ENCODE results near the gene SPOUT1.

Gene SPOUT1

DNA sequence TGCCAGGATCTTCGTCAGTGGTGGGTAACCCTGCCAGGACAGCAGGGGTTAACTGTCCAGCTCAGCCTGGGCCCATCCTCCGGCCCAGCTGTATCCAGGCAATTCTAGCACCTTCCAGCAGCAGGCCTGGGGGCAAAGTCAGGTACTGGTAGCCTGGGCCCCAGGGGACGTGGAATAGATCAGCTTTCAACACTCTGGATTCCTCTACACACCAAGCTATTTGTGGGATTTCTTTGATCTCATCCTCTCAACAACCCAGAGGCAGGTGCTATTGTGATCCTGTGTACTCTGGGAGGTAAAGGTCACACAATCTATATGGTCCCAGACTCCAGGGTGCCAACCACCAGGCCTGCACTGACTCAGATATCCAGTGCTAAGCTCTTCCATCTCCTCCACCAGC is 8.7 kb upstream of the SPOUT1 start:
- no peaks in the 10 kb centered on the region for H3K79me2 ChIP-seq (ENCODE audit: insufficient read depth, low read length)
- H3K4me3 ChIP-seq (ENCODE audit: low read depth in 1 of 2, low read length in 2 of 2), result no peak overlapping the region
- TF ChIP-seq CTCF (IDR thresholded peaks at IDR 0.05; ENCODE audit: borderline replicate concordance, extremely low read depth, low read length, poor library complexity, severe bottlenecking), result no peak
- TF ChIP-seq EZH2 (IDR thresholded peaks at IDR 0.05; ENCODE audit: borderline replicate concordance, low read depth, low read length, severe bottlenecking), result no peak
- peaks cover 14% of the 10 kb centered on the region; the same call in 1 of the 2 replicates for H3K36me3 ChIP-seq (ENCODE audit: insufficient read depth, low read length)
- no peak overlapping the region for H3K27ac ChIP-seq (ENCODE audit: low read length)
- no peak overlapping the region for H2AFZ ChIP-seq (ENCODE audit: low read depth, low read length)
- H4K20me1 ChIP-seq (ENCODE audit: insufficient read depth, low read length), result no peaks in the 10 kb centered on the region
- no peak overlapping the region for H3K4me2 ChIP-seq (ENCODE audit: insufficient read depth, low read length)
- no peaks in the 10 kb centered on the region for H3K4me1 ChIP-seq (ENCODE audit: insufficient read depth, low read length)
- DNase-seq (no peak), ATAC-seq (ENCODE audit: insufficient read depth, low read depth) (no peak)
- no peaks in the 10 kb centered on the region for H3K27me3 ChIP-seq (ENCODE audit: insufficient read depth, low read length, poor library complexity)
- H3K9ac ChIP-seq (ENCODE audit: low read depth, low read length), result no peak overlapping the region
- H3K9me3 ChIP-seq (ENCODE audit: insufficient read depth, low read length, severe bottlenecking), result no peaks in the 10 kb centered on the region

- no peak overlapping the region for H3K9ac ChIP-seq (ENCODE audit: low read depth, low read length)
- H3K27me3 ChIP-seq (ENCODE audit: insufficient read depth, low read length, poor library complexity), result no peaks in the 10 kb centered on the region
- H4K20me1 ChIP-seq (ENCODE audit: insufficient read depth, low read length), result no peaks in the 10 kb centered on the region
- no peak for ATAC-seq (ENCODE audit: insufficient read depth, low read depth)
- no peak overlapping the region for H3K27ac ChIP-seq (ENCODE audit: low read length)
- no peaks in the 10 kb centered on the region for H3K9me3 ChIP-seq (ENCODE audit: insufficient read depth, low read length, severe bottlenecking)
- no peak for DNase-seq
- no peaks in the 10 kb centered on the region for H3K4me1 ChIP-seq (ENCODE audit: insufficient read depth, low read length)
- H3K79me2 ChIP-seq (ENCODE audit: insufficient read depth, low read length), result no peaks in the 10 kb centered on the region
- no peak overlapping the region for H3K4me2 ChIP-seq (ENCODE audit: insufficient read depth, low read length)
- no peak overlapping the region for H3K4me3 ChIP-seq (ENCODE audit: low read depth in 1 of 2, low read length in 2 of 2)
- H3K36me3 ChIP-seq (ENCODE audit: insufficient read depth, low read length), result peaks cover 15% of the 10 kb centered on the region; the same call in 1 of the 2 replicates
- TF ChIP-seq EZH2 (IDR thresholded peaks at IDR 0.05; ENCODE audit: borderline replicate concordance, low read depth, low read length, severe bottlenecking) (no peak), CTCF (IDR thresholded peaks at IDR 0.05; ENCODE audit: borderline replicate concordance, extremely low read depth, low read length, poor library complexity, severe bottlenecking) (no peak)
- H2AFZ ChIP-seq (ENCODE audit: low read depth, low read length), result no peak overlapping the region
Observed at GRCh38 chr9:128836509-128837145, 7.0 kb upstream of the SPOUT1 start.

DNA sequence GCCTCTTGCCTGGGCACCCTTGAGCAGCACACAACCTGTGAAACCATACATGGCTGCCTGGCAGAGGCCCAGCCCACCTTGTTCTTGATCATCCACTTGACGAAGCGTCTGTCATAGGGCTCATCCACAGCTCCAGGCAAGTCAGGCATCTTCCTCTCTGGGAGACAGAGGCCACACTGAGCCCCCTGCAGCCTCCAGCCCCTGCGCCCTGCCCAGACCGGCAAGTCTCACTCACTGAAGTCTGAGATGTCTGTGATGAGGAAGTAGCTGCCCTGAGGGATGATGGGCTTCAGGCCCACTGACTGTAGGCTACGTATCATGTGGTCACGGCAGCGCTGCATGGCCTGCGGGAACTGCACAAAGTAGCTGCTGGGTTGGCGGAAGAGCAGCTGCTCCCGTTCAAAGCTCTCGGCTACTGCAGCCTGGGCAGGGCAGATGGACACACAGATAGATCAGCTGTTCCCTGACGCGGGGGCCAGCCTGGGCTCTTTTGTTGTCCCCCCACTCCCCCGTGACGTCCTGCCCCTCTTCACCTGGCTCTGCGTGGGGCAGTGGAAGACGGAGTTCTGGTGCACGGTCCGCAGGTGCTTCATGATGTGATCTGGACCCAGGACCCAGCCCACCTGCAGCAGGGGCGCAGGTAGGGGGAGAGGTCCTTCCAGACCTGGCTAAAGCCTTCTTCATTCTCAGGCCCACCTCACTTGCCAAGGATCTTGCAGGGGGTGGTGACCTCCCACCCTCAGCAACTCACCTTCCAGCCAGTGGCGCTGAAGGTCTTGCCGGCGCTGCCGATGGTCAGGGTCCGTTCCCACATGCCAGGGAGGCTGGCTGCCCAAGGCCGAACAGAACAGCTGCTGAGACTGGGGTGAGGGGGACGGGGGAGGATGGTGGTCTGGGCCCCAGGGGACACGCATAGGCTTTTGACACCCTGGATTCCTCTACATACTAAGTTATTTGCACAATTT is 5.9 kb upstream of the SPOUT1 start:
- no peak for ATAC-seq (ENCODE audit: insufficient read depth, low read depth)
- Histone ChIP-seq H3K4me3 (ENCODE audit: low read depth in 1 of 2, low read length in 2 of 2) (no peak overlapping the region), H3K36me3 (ENCODE audit: insufficient read depth, low read length) (peaks cover 15% of the 10 kb centered on the region; the same call in 1 of the 2 replicates), H3K9me3 (ENCODE audit: insufficient read depth, low read length, severe bottlenecking) (no peaks in the 10 kb centered on the region), H4K20me1 (ENCODE audit: insufficient read depth, low read length) (no peaks in the 10 kb centered on the region), H3K9ac (ENCODE audit: low read depth, low read length) (no peak overlapping the region), H3K4me2 (ENCODE audit: insufficient read depth, low read length) (no peak overlapping the region), H3K79me2 (ENCODE audit: insufficient read depth, low read length) (no peaks in the 10 kb centered on the region), H3K27me3 (ENCODE audit: insufficient read depth, low read length, poor library complexity) (no peaks in the 10 kb centered on the region), H3K27ac (ENCODE audit: low read length) (no peak overlapping the region), H2AFZ (ENCODE audit: low read depth, low read length) (no peak overlapping the region), H3K4me1 (ENCODE audit: insufficient read depth, low read length) (peaks cover 1% of the 10 kb centered on the region; the same call in 1 of the 2 replicates)
- DNase-seq, result no peak
- no peak for TF ChIP-seq CTCF (IDR thresholded peaks at IDR 0.05; ENCODE audit: borderline replicate concordance, extremely low read depth, low read length, poor library complexity, severe bottlenecking)
- TF ChIP-seq EZH2 (IDR thresholded peaks at IDR 0.05; ENCODE audit: borderline replicate concordance, low read depth, low read length, severe bottlenecking), result no peak

Data from DND-41 (cell line).